Colonic mucosa (tissue), 4 donors: ENCODE results near the gene RAD1. TPM values are rescaled to one million over a fixed set of nuclear protein-coding genes. Genes with fewer than 3 reads are reported as not detected.

Source experiments
- DNase-seq: peaks from one replicate; pipeline ENCODE4 v3.0.0-alpha.2; 2020
- H3K27ac ChIP-seq: fragments of 200-600 bp; one replicate; pipeline ENCODE4 v1.8.0; 2021
- H3K27me3 ChIP-seq: fragments of 200-600 bp; one replicate; pipeline ENCODE4 v1.8.0; 2021
- H3K36me3 ChIP-seq: fragments of 200-600 bp; one replicate; pipeline ENCODE4 v1.8.0; 2021
- H3K4me1 ChIP-seq: fragments of 200-600 bp; one replicate; pipeline ENCODE4 v1.8.0; 2021; ENCODE audit warnings: mild to moderate bottlenecking
- H3K4me3 ChIP-seq: fragments of 200-600 bp; one replicate; pipeline ENCODE4 v1.8.0; 2021
- H3K9ac ChIP-seq, 2 donors: one replicate each; pipeline ENCODE4 v1.7.0; 2013; ENCODE audit warnings: control low read depth in 2 of 2, low read depth in 2 of 2, low read length in 2 of 2
- H3K9me3 ChIP-seq: fragments of 200-600 bp; one replicate; pipeline ENCODE4 v1.8.0; 2021
- CTCF ChIP-seq: fragments of 200-600 bp; IDR thresholded peaks from one replicate; pipeline ENCODE4 v1.8.0; 2022; ENCODE audit warnings: antibody characterized with exemption, mild to moderate bottlenecking
- intact Hi-C: fragments of 100-400 bp; cut with DNase I; formaldehyde crosslinking; loops from one replicate; pipeline ENCODE4 v1.14.1; 2022
- total RNA-seq, 2 donors: library from RNA; stranded (reverse); fragmentation: NEBNext Ultra II Directional in 1 of 2; extraction: Animal tissue kit (Norgen Biotek cat#: 25700) in 1 of 2; gene quantifications; one replicate each; pipeline ENCODE4 v1.2.1, GENCODE V29; 2021
- donor health status: healthy.
- donor health status: DM: no; HTN: no; CAD: no.
- donor health status: DM: no; HTN: no; CAD: no.

Gene RAD1
- total RNA-seq, 2 donors from 2014 or later = 12.6 to 17.4 TPM

- no peak overlapping the region for H3K4me3 ChIP-seq
- no peak for DNase-seq
- H3K27me3 ChIP-seq = no peaks in the 10 kb centered on the region
- no peaks in the 10 kb centered on the region for H3K9me3 ChIP-seq
- H3K27ac ChIP-seq = no peak overlapping the region
- intact Hi-C loops = no loop called here
- H3K4me1 ChIP-seq = no peaks in the 10 kb centered on the region
- no peaks in the 10 kb centered on the region for H3K36me3 ChIP-seq
- TF ChIP-seq CTCF = no peak
- no peak overlapping the region for H3K9ac ChIP-seq
Observed at GRCh38 chr5:34892414-34892813, 22.9 kb downstream of the RAD1 start.

- H3K27me3 ChIP-seq = no peaks in the 10 kb centered on the region
- no peak for TF ChIP-seq CTCF
- H3K4me1 ChIP-seq = no peaks in the 10 kb centered on the region
- H3K36me3 ChIP-seq = no peaks in the 10 kb centered on the region
- no peak for DNase-seq
- no peak overlapping the region for H3K27ac ChIP-seq
- H3K4me3 ChIP-seq = no peak overlapping the region
- no peaks in the 10 kb centered on the region for H3K9me3 ChIP-seq
- intact Hi-C loops = no loop called here
- no peak overlapping the region for H3K9ac ChIP-seq
Observed at GRCh38 chr5:34891981-34892380, 23.3 kb downstream of the RAD1 start.

- DNase-seq = no peak
- H3K9ac ChIP-seq = no peak overlapping the region
- no peak overlapping the region for H3K4me3 ChIP-seq
- TF ChIP-seq CTCF = no peak
- H3K9me3 ChIP-seq = no peaks in the 10 kb centered on the region
- H3K27me3 ChIP-seq = no peaks in the 10 kb centered on the region
- H3K4me1 ChIP-seq = no peaks in the 10 kb centered on the region
- H3K27ac ChIP-seq = no peak overlapping the region
- intact Hi-C loops = no loop called here
- no peaks in the 10 kb centered on the region for H3K36me3 ChIP-seq
Observed at GRCh38 chr5:34889394-34889793, 25.9 kb downstream of the RAD1 start.

GRCh38 chr5:34886392-34887119 is 28.7 kb downstream of the RAD1 start:
- no peak for DNase-seq
- no peak for TF ChIP-seq CTCF
- intact Hi-C loops = no loop called here
- no peak overlapping the region for H3K27ac ChIP-seq
- no peaks in the 10 kb centered on the region for H3K36me3 ChIP-seq
- H3K4me3 ChIP-seq = no peak overlapping the region
- no peak overlapping the region for H3K9ac ChIP-seq
- H3K9me3 ChIP-seq = no peaks in the 10 kb centered on the region
- no peaks in the 10 kb centered on the region for H3K27me3 ChIP-seq
- no peaks in the 10 kb centered on the region for H3K4me1 ChIP-seq

GRCh38 chr5:34881246-34881645 is 34.1 kb downstream of the RAD1 start:
- no peak for TF ChIP-seq CTCF
- Histone ChIP-seq H3K9me3 (no peaks in the 10 kb centered on the region), H3K4me3 (no peak overlapping the region), H3K9ac (no peak overlapping the region), H3K27ac (no peak overlapping the region), H3K27me3 (no peaks in the 10 kb centered on the region), H3K36me3 (no peaks in the 10 kb centered on the region), H3K4me1 (no peaks in the 10 kb centered on the region)
- DNase-seq = no peak
- intact Hi-C loops = no loop called here
